HEK293 (cell line): ENCODE data around the gene MBD3L1.

Source experiments
- CTCF ChIP-seq: fragments of 450-650 bp; formaldehyde crosslinking; IDR thresholded peaks from 2 replicates; pipeline ENCODE4 v1.5.1; 2016; ENCODE audit warnings: missing biosample characterization, missing genetic modification characterization
- PATZ1 ChIP-seq: fragments of 450-650 bp; formaldehyde crosslinking; IDR thresholded peaks from 2 replicates; pipeline ENCODE4 v1.5.1; 2016; ENCODE audit warnings: missing biosample characterization, missing genetic modification characterization
- SALL2 ChIP-seq: fragments of 450-650 bp; formaldehyde crosslinking; IDR thresholded peaks from 2 replicates; pipeline ENCODE4 v1.5.0; 2017; ENCODE audit warnings: missing biosample characterization, mild to moderate bottlenecking, missing genetic modification characterization, borderline replicate concordance
- ZNF16 ChIP-seq: fragments of 450-650 bp; formaldehyde crosslinking; IDR thresholded peaks from 2 replicates; pipeline ENCODE4 v1.5.1; 2016; ENCODE audit warnings: low read depth, missing biosample characterization, missing genetic modification characterization
- ZNF211 ChIP-seq: fragments of 450-650 bp; formaldehyde crosslinking; IDR thresholded peaks from 2 replicates; pipeline ENCODE4 v1.5.1; 2016; ENCODE audit warnings: low read depth, missing biosample characterization, missing genetic modification characterization
- ZNF292 ChIP-seq: fragments of 450-650 bp; formaldehyde crosslinking; IDR thresholded peaks from 2 replicates; pipeline ENCODE4 v1.5.1; 2016; ENCODE audit warnings: low read depth, missing biosample characterization, missing genetic modification characterization, borderline replicate concordance
- ZNF558 ChIP-seq: fragments of 450-650 bp; formaldehyde crosslinking; IDR thresholded peaks from 2 replicates; pipeline ENCODE4 v1.5.1; 2016; ENCODE audit warnings: missing biosample characterization, missing genetic modification characterization
- ZNF768 ChIP-seq: fragments of 450-650 bp; formaldehyde crosslinking; IDR thresholded peaks from 2 replicates; pipeline ENCODE4 v1.5.1; 2018; ENCODE audit warnings: missing biosample characterization, mild to moderate bottlenecking, missing genetic modification characterization
- ZNF776 ChIP-seq: fragments of 450-650 bp; formaldehyde crosslinking; IDR thresholded peaks from 2 replicates; pipeline ENCODE4 v1.5.0; 2017; ENCODE audit warnings: missing biosample characterization, missing genetic modification characterization, borderline replicate concordance

- TF ChIP-seq CTCF (tag by site-specific recombination) (no peak), ZNF558 (tag by site-specific recombination) (no peak), ZNF211 (tag by site-specific recombination) (no peak), ZNF292 (no peak), SALL2 (tag by site-specific recombination) (no peak), ZNF16 (tag by site-specific recombination) (no peak), ZNF776 (tag by site-specific recombination) (no peak), PATZ1 (tag by site-specific recombination) (no peak), ZNF768 (no peak)
Measured at GRCh38 chr19:8887364-8887763, 55.2 kb downstream of the MBD3L1 start.
